Measurements from ENCODE around the gene CST4.
"Not testable (repeated sequence)": the region's sequence is repeated elsewhere in the genome, so short reads cannot be mapped to it uniquely, and the experiment has no call there.

CST4 gene, protein sequence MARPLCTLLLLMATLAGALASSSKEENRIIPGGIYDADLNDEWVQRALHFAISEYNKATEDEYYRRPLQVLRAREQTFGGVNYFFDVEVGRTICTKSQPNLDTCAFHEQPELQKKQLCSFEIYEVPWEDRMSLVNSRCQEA

DNA sequence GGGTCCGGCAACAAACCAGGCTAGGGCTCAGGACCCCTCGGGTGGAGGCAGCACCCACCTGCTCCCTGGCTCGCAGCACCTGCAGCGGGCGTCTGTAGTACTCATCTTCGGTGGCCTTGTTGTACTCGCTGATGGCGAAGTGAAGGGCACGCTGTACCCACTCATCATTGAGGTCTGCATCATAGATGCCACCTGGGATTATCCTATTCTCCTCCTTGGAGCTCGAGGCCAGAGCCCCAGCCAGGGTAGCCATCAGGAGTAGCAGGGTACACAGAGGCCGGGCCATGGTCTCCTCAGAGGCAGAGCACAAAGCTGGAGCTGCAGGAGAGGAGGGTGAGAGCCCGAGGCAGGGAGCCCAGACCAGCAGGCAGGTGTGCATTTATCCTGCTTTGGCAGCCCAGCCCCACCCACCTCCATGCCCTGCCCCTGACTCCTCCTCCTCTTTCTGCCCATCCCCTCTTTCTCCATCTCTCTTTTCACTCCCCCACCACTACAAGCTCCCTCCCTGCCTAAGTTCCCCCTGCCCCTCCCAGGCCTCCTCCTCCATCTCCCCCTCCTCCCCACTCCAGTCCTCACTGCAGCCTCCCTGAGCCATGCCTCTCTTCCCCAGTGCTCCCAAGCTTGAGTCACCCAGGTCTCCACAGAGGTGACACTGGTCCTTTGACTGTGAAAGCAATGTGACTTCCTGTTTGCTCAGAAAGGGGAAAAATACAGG lies at the start of gene CST4:
CST4 (minus strand) TSS at position 355 of the 715 bp plus-strand sequence; CDS start at position 286, 69 bp downstream.
- DNase-seq (ENCODE audit: low read depth) = not testable (repeated sequence)

DNA sequence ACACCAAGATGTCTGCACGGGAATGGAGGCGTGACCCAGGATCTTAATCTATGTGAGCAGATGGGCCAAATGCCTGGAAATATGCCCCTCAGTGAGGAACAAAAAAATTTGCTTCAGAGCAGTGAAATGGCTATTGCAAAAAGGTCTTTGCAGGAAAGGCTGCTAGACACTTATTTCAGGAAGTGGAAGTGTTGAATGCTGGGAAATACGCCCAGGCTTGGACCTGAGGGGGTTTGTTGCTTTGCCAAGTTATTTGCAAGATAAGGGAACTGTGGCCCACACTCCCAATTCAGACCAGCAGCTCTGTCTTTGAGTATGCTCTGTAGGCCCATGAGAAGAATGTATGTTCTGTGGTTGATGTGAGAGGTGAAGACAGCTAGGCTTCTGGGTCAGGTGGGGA lies 46.6 kb upstream of the CST4 start:
- DNase-seq (ENCODE audit: low read depth) = not testable (repeated sequence)

DNA sequence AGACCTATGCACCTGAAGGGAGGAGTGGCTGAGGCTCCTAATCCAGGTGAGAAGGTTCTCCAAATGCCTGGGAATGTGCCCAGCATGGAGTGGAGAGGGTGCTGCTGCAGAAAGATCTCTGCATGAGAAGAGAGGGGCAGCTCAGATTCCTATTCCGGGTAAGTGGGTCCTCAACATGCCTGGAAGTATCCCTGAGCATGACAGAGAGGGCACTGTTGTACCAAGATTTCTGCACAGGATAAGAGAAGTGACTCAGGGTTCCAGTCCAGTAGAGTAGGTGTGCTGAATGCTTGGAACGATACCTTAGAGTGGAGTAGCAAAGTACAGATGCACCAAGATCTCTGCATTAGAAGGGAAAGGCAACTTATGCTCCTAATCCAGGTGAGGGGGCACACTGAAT lies 46.1 kb upstream of the CST4 start:
- not testable (repeated sequence) for DNase-seq (ENCODE audit: low read depth)

DNA sequence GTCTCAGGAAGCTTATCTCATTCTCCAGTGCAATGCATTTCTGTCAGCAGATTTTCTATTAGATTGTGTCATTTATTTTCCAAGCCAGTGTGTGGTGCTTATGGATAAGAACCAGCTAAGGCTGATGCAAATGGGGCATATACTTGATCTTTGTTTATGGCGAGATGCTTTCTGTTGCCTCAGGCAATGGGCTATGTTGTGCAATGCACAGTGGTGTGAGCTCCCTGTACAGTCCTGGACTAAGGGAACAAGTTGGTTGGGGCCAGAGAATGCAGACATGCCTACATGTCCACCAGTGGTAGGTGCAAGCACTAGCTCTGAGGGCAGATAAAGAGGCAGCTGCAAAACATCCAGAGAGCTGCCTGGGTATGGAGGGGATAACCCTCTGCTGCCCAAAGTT lies 45.6 kb upstream of the CST4 start:
- not testable (repeated sequence) for DNase-seq (ENCODE audit: low read depth)

DNA sequence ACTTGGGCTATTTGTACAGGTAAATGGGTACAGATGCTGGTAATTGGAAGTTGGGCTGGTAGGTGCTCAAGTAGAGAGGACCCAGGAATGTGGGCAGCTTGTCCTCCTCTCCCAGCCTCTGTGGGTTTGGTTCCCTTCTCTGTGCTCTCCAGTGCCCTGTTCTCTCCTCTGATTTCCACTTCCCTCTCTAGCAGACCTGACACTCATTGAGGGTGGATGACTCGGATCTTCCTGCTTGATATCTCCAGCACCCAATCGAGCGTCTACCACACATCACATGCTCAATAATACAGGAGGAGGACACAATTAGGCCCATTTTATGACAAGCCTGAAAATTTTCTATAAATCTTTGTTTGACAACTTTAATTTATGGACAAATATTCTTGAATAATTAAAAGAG lies 38.2 kb upstream of the CST4 start:
- no peak for DNase-seq (ENCODE audit: low read depth)

DNA sequence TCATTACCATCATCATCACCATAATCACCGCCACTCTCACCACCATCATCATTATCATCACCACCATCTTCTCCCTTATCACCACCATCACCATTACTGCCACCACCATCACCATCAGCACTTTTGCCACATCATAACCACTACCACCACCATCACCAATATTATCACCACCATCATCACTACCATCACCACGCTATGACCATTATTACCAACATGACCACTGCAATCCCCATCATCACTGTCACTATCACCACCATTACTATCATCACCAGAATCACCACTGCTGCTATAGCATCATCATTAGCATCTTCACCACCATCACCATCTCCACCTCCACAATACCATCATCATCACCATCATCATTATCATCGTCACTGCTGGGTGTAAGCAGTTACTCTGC lies 36.3 kb upstream of the CST4 start:
- no peak for DNase-seq (ENCODE audit: low read depth)

DNA sequence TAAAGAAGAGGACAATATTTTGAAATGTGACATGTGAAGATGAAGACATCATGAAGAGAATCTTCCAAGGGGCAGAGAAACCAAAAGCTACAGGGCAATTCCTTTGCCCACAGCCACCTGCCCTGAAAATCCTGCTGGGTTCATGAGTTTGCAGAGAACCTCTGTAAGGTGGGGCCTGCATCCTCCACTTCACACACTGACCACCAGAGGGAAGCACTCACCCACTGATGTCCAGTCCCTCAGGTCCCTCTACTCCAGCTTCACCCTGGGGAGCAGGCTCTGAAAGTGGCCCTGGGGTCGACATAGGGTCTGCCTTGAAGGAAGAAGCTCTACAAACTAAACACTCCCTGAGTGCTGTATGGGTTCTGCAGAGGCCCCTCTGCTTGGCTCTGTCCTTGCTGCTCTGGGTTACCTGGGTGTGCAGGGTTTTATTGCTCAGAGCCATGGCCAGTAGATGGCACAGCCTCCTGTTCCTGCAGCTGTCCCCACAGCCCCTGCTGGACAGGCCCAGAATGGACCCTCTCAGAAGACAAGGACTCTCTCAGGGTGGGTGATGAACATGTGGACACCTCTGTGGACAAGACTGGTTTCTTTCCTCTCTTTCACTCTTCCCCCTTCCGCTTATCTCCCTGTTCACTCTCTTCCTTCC lies 34.9 kb upstream of the CST4 start:
- DNase-seq (ENCODE audit: low read depth) = not testable (repeated sequence)

DNA sequence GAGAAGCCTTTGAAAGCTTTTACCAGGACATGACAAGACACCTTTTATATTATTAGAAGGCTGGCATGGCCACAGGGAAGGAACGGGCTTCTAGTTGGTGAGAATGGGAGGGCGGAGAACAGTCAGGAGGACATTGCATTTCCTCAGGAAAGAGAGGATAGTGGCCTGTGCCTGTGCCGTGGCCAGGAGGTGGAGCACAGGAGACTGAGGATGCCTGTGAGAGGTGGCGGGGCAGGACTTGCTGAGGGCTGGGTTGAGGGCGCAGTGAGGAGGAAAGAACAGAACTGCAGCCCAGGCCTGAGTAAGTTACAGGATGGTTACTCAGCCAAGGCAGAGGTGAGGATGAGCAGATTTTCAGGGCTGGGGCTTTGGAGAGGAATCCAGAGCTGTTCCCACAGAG lies 34.0 kb upstream of the CST4 start:
- DNase-seq (ENCODE audit: low read depth) = not testable (repeated sequence)

DNA sequence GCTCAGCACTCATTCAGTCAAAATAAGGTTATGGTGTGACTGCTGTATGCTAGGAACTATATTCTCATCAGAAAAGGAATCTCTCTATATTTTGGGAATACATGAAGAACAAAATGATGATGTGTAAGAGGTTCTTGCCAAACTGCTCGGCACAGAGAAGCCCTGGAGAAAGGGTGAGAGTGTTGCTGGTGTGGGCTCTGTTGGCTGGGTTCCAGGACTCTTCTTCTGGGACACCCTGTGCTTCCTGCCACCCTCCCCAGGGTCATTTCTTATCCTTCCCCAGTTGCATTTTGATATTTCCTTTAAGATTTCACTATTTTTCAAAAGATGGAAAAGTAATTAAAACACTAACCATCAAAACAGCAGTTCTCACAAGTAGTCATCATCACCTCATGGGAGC lies 33.1 kb upstream of the CST4 start:
- DNase-seq (ENCODE audit: low read depth) = no peak

DNA sequence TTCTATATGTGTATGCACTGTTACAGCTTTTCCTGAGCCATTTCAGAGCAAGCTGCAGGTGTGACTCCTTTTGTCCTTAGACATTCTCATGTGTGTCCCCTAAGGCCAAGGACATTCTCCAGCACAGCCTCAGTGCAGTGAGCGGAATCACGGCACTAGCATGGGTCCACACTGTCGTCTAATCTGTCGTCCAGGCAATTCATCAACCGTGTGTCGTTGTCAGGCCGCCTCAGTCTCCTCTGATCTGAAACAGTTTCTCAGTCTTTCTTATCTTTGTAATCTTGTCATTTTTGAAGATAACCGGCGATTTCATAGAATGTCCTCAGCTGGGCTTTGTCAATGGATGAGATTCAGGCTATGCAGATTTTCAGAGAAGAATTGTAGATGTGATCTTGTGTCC lies 30.5 kb upstream of the CST4 start:
- DNase-seq (ENCODE audit: low read depth) = not testable (repeated sequence)

DNA sequence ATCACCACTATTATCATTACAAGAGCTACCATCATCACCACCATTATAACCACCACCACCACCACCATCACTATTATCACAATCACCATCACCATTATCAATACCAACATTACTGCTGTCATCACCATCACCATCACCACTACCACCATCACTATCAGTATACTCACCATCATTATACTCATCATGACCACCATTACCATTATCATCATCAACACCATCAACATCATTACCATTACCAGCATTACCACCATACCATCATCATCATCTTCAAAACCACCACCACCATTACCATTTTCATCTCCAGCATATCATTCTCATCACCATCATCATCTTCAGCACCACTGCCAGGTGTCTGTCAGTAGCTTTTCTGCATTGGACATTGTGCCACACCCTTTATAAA lies 22.9 kb upstream of the CST4 start:
- DNase-seq (ENCODE audit: low read depth) = not testable (repeated sequence)

DNA sequence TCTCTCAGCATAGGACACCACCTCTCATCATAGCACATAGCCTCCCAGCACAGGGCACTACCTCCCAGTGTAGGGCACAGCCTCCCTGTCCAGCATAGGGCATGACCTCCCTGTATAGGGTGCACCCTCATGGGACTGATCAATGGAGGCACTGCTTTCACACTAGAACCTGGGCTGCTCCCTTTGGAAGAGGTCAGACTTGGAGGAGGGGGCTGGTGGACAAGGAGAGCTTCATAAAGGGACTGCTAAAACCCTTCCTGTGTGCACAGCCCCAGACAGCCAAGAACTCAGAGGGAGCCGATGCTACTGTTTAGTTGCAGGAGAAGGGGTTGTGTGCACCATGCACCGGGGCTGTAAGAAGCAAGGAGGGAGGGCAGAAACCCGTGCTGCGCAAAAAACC lies 21.9 kb upstream of the CST4 start:
- DNase-seq (ENCODE audit: low read depth) = no peak

DNA sequence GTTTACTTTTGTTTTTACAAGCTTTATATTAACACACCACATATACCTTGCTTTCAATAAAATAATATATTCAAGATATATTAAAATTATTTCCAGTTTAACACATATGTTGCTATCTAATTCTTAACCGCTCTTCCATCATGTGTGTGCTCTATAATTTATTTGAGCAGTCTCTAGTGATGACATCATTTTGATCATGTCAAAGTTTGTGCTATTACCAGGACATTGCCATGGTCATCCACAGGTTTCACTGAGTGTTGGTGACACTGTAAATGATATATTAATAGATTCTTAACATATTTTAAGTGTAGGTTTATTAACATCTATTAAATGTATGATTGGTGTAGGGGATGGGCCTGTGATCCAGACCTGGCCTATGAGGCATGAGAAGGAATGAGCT lies 17.1 kb upstream of the CST4 start:
- DNase-seq (ENCODE audit: low read depth) = no peak

DNA sequence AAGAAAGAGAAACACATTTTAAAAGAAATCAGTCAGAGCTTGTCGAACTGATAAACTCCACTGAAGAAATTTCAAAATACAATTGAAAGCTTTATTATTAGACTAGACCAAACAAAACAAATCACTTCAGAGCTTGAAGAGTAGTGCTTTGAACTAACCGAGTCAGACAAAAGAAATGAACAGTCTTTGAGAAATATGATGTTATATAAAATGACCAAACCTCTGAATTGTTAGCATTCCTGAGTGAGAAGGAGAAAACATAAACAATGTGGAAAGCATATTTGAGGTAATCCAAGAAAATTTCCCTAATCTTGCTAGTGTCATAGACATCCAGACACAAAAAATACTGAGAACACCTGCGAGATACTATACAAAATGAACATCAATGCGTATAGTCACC lies 13.2 kb upstream of the CST4 start:
- DNase-seq (ENCODE audit: low read depth) = no peak

DNA sequence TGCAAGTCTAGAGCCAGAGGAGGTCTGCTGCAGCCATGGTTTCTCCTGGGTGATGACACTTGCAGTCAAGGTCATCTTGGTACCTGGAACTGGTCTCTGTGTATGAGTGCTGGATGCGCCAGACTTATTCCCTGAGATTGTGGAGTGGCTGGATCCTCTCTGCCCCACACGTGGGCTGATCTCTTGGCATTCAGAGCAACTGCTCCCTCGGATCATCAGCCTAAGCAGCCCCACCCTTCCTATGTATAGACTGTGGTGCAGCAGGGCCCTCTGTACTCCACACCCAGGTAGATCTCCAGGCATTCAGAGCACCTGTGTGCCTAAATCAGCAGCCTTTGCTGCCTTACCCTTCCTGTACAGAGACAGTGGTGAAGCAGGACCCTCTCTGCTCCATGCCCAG lies 12.1 kb upstream of the CST4 start:
- no peak for DNase-seq (ENCODE audit: low read depth)

DNA sequence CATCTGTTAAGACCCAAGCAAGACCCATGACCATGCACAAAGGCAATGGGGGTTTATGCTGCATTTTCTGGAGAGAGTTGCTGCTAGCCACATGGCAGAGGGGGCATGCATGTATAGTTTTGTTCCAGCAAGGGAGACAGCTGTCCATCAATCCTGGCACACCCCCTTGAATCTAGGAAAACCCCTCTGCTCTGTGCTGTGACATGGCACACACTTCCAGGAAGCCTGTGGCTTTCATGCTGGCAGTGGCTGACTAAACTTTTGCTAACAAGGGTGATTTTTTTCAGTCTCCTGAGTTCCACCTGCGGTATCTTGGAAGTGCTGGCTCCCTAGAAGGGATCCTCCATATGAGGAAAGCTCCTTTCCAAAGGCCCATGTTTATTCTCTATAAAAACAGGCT lies 9.1 kb upstream of the CST4 start:
- DNase-seq (ENCODE audit: low read depth) = no peak

DNA sequence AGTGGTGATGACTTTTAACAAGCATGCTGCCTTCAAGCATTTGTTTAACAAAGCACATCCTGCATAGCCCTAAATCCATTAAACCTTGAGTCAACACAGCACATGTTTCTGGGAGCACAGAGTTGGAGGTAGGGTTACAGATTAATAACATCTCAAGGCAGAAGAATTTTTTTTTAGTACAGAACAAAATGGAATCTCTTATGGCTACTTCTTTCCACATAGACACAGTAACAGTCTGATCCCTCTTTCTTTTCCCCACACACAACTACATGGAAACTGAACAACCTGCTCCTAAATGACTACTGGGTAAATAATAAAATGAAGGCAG lies 6.2 kb upstream of the CST4 start:
- not testable (repeated sequence) for DNase-seq (ENCODE audit: low read depth)

DNA sequence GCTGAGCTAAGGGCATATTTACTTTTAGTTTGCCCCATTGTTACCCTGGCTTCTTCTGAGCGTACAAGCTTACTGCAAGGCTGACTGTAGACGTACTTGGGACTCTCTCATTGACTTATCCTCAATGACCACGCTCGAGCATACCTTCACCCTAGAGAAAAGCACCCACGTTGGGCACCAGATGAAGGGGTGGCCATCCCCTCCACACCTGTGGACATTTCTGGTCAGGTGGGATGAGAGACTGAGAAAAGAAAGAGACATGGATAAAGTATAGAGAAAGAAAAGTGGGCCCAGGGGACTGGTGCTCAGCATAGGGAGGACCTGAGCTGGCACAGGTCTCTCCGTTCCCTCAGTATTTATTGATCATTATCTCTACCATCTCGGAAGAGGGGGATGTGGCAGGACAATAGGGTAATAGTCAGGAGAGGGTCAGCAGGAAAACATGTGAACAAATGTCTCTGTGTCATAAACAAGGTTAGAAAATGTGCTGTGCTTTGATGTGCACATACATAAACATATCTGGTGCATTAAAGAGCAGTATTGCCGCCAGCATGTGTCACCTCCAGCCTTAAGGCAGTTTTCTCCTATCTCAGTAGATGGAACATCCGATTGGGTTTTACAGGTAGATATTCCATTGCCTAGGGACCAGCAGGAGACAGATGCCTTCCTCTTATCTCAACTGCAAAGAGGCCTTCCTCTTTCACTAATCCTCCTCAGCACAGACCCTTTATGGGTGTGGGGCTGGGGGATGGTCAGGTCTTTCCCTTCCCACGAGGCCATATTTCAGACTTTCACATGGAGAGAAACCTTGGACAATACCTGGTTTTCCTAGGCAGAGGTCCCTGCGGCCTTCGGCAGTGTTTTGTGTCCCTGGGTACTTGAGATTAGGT lies 5.6 kb upstream of the CST4 start:
- not testable (repeated sequence) for DNase-seq (ENCODE audit: low read depth)

DNA sequence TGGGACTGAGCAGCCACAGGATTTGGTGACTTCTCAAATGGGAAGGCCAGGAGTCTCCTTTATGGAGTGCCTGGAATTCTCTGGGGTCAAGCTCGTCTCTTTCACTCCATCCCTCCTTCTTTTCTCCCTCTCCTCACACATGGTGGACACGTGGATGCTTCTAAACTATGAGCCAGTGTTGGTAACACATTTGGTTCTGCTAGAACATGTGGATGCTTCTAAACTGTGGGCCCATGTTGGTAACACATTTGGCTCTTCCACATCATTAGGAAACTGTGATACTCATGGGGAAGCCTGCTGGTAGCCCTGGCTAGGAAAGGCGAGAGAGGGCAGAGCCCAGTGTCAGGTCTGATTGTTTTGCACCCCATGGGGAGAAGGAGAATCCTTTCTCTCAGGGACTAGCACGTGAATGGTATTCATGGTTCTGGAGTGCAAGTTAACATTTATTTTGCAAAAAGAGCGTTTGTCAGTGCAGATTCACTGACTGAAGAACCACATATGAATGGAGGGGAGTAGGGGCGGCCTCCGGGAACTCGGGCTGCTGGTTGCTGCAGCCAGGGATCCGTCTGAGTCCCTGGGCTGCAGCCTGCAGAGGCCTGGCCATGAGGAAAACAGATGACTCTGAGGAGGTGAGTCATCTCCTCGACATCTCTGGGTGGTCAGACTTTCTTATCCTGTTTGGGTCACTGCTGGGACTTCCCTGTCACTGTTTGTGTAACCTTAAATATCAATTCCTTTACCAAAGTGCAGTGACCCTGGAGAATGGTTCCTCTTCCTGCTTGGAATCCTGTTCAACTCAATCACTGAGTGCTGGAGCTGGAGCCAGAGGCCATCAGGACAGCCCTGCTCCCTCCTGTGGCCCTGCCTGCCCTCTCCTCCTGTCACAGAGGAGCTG lies 4.1 kb upstream of the CST4 start:
- not testable (repeated sequence) for DNase-seq (ENCODE audit: low read depth)

DNA sequence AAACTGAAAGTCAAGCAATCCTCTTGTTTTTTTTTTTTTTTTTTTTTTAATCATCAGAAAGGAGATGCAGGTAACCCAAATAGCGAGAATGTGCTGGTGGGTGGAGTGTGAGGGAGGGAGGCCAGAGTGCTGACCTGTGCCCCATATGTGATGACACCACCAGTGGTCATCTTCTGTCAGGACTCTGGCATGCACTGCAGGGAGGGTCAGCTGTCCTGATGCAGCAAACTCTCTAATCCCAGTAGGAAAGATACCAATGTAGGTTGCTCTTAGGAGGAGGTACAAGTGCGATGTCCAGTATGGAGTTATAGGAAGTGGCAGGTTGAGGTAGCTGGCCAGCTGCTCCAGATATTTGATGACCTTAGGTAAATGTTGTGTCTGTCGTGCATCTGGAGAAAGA lies 2.8 kb upstream of the CST4 start:
- DNase-seq (ENCODE audit: low read depth) = no peak

DNA sequence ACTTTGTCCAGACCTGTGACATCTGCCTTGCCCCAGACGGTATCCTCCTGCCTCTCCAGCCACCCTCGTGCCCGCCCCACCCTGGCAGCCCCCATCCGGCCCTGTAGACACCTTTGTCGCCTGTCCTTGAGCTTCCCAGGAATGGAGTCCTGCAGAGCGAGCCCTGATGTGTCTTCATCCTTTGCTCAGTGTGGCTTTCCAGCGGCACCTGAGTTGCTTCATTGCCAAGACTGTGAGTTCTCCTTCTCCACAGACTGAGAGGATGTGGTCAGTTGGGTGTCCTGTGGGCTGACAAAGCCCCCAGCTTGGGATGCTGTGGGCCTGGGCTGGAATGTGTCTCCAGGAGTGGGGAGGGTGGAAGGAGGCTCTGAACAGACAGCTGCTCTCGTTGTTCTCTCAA lies 1.7 kb upstream of the CST4 start:
- no peak for DNase-seq (ENCODE audit: low read depth)

DNA sequence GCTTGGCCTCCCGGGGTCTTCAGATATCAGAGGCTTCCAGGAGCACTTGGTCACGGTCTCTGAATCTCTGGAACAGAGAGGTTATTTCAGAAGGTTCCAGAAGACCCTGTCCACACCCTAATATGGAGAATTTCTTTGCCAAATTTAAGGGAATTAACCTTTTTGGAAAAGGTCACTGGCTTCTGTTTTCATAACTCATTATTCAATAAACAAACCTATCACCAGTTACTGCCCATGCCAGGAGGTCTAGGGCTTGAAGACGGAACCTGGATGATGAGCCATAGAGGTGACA lies 507 bp upstream of the CST4 start:
- no peak for DNase-seq (ENCODE audit: low read depth)

All from activated T-helper 1 cell treated with Interleukin-2 at 50 U/mL for 16 hours (primary cell).